ENCODE measurements around the gene PHACTR3.

GRCh38 chr20:59817406-59817805 is 213.1 kb downstream of the PHACTR3 start:
- TF ChIP-seq CTCF (IDR thresholded peaks at IDR 0.05; ENCODE audit: extremely low read depth in 1 of 2, insufficient read depth in 1 of 2, low read depth in 1 of 2, low read length in 2 of 2) (no peak), MAX (IDR thresholded peaks at IDR 0.05; ENCODE audit: insufficient read depth, insufficient read length) (no peak), POLR2A (IDR thresholded peaks at IDR 0.05; ENCODE audit: low read depth, low read length) (no peak), EZH2 (IDR thresholded peaks at IDR 0.05; ENCODE audit: borderline replicate concordance, low read depth, low read length, severe bottlenecking) (no peak), FOS (IDR thresholded peaks at IDR 0.05; ENCODE audit: borderline replicate concordance, insufficient read depth, low read length) (no peak), POLR2AphosphoS5 (IDR thresholded peaks at IDR 0.05; ENCODE audit: insufficient read depth, low read depth, low read length) (no peak)
